Parathyroid adenoma (tissue), 2 donors: ENCODE results near the gene LY6G5C.

ENCODE experiments used
- H2AFZ ChIP-seq: fragments of 300-600 bp; sonication (generic); one replicate; pipeline ENCODE4 v1.7.0; 2017; ENCODE audit warnings: antibody characterized with exemption, mild to moderate bottlenecking
- H3K27ac ChIP-seq: fragments of 300-600 bp; sonication (generic); one replicate; pipeline ENCODE4 v1.7.0; 2017
- H3K27me3 ChIP-seq: fragments of 300-600 bp; sonication (generic); one replicate; pipeline ENCODE4 v1.7.0; 2017; ENCODE audit warnings: low read length; ENCODE audit not compliant: control insufficient read depth, insufficient read depth
- H3K36me3 ChIP-seq: fragments of 300-600 bp; sonication (generic); one replicate; pipeline ENCODE4 v1.7.0; 2017; ENCODE audit warnings: low read length; ENCODE audit not compliant: control insufficient read depth, insufficient read depth
- H3K4me1 ChIP-seq: fragments of 300-600 bp; sonication (generic); one replicate; pipeline ENCODE4 v1.7.0; 2017; ENCODE audit warnings: control low read depth
- H3K4me2 ChIP-seq: fragments of 300-600 bp; sonication (generic); one replicate; pipeline ENCODE4 v1.7.0; 2017; ENCODE audit warnings: low read length
- H3K4me3 ChIP-seq: fragments of 300-600 bp; sonication (generic); one replicate; pipeline ENCODE4 v1.7.0; 2017; ENCODE audit warnings: low read depth, low read length
- H3K79me2 ChIP-seq: fragments of 300-600 bp; sonication (generic); one replicate; pipeline ENCODE4 v1.7.0; 2017; ENCODE audit warnings: control low read depth
- H3K9ac ChIP-seq: fragments of 300-600 bp; sonication (generic); one replicate; pipeline ENCODE4 v1.7.0; 2017; ENCODE audit warnings: mild to moderate bottlenecking
- H3K9me3 ChIP-seq: fragments of 300-600 bp; sonication (generic); one replicate; pipeline ENCODE4 v1.7.0; 2017; ENCODE audit warnings: low read length; ENCODE audit not compliant: control insufficient read depth
- CTCF ChIP-seq: fragments of 300-600 bp; sonication (generic); IDR thresholded peaks from one replicate; pipeline ENCODE4 v1.7.0; 2017; ENCODE audit warnings: antibody characterized with exemption, mild to moderate bottlenecking
- donor health status: primary hyperparathyroidism.

Gene LY6G5C

GRCh38 chr6:31641370-31641769 lies 39.5 kb downstream of the LY6G5C start:
- Histone ChIP-seq H3K27me3 (no peaks in the 10 kb centered on the region), H3K79me2 (no peaks in the 10 kb centered on the region), H3K9ac (no peak overlapping the region), H3K27ac (no peak overlapping the region), H2AFZ (no peak overlapping the region), H3K4me2 (no peak overlapping the region), H3K4me3 (no peak overlapping the region), H3K4me1 (no peaks in the 10 kb centered on the region), H3K36me3 (no peaks in the 10 kb centered on the region), H3K9me3 (no peaks in the 10 kb centered on the region)
- TF ChIP-seq CTCF = no peak

GRCh38 chr6:31640612-31641011 lies 40.3 kb downstream of the LY6G5C start:
- Histone ChIP-seq H3K4me2 (no peak overlapping the region), H3K27ac (no peak overlapping the region), H3K9ac (no peak overlapping the region), H3K79me2 (no peaks in the 10 kb centered on the region), H2AFZ (no peak overlapping the region), H3K4me1 (no peaks in the 10 kb centered on the region), H3K27me3 (no peaks in the 10 kb centered on the region), H3K9me3 (no peaks in the 10 kb centered on the region), H3K36me3 (no peaks in the 10 kb centered on the region), H3K4me3 (no peak overlapping the region)
- no peak for TF ChIP-seq CTCF

- no peak overlapping the region for H2AFZ ChIP-seq
- no peak overlapping the region for H3K9ac ChIP-seq
- H3K4me3 ChIP-seq = no peak overlapping the region
- H3K27me3 ChIP-seq = no peaks in the 10 kb centered on the region
- H3K4me1 ChIP-seq = no peaks in the 10 kb centered on the region
- H3K36me3 ChIP-seq = no peaks in the 10 kb centered on the region
- no peak overlapping the region for H3K4me2 ChIP-seq
- no peak overlapping the region for H3K27ac ChIP-seq
- H3K9me3 ChIP-seq = no peaks in the 10 kb centered on the region
- TF ChIP-seq CTCF = no peak
- no peaks in the 10 kb centered on the region for H3K79me2 ChIP-seq
These were observed 41.4 kb downstream of the LY6G5C start for GRCh38 chr6:31639449-31639861.

GRCh38 chr6:31639043-31639442 lies 41.8 kb downstream of the LY6G5C start:
- Histone ChIP-seq H3K4me3 (no peak overlapping the region), H3K36me3 (no peaks in the 10 kb centered on the region), H2AFZ (no peak overlapping the region), H3K4me2 (no peak overlapping the region), H3K9me3 (no peaks in the 10 kb centered on the region), H3K4me1 (no peaks in the 10 kb centered on the region), H3K27ac (no peak overlapping the region), H3K79me2 (peaks cover 1% of the 10 kb centered on the region), H3K27me3 (no peaks in the 10 kb centered on the region), H3K9ac (no peak overlapping the region)
- no peak for TF ChIP-seq CTCF

- H3K4me1 ChIP-seq = no peaks in the 10 kb centered on the region
- no peak overlapping the region for H3K4me2 ChIP-seq
- H3K9ac ChIP-seq = no peak overlapping the region
- H3K36me3 ChIP-seq = no peaks in the 10 kb centered on the region
- no peak overlapping the region for H3K27ac ChIP-seq
- no peaks in the 10 kb centered on the region for H3K9me3 ChIP-seq
- H3K4me3 ChIP-seq = no peak overlapping the region
- no peak for TF ChIP-seq CTCF
- H3K79me2 ChIP-seq = peaks cover 9% of the 10 kb centered on the region
- no peak overlapping the region for H2AFZ ChIP-seq
- H3K27me3 ChIP-seq = no peaks in the 10 kb centered on the region
These were observed 43.9 kb downstream of the LY6G5C start for GRCh38 chr6:31636698-31637596.
